IgD-negative memory B cell (primary cell): ENCODE data around the gene ULK3. TPM values are rescaled to one million over a fixed set of nuclear protein-coding genes. Genes with fewer than 3 reads are reported as not detected.

Experiments
- H3K27ac Mint-ChIP-seq, 3 donors: one replicate each; pipeline ENCODE4 v1.8.0; 2020 to 2022; ENCODE audit warnings: mild to moderate bottlenecking in 3 of 3, mixed read lengths in 3 of 3, moderate library complexity in 1 of 3
- H3K27me3 Mint-ChIP-seq: one replicate; pipeline ENCODE4 v1.8.0; 2021; ENCODE audit warnings: mixed read lengths
- H3K36me3 Mint-ChIP-seq: one replicate; pipeline ENCODE4 v1.8.0; 2020; ENCODE audit warnings: mild to moderate bottlenecking, mixed read lengths
- H3K4me1 Mint-ChIP-seq, 3 donors: one replicate each; pipeline ENCODE4 v1.8.0; 2020 to 2022; ENCODE audit warnings: mixed read lengths in 3 of 3, mild to moderate bottlenecking in 1 of 3
- H3K4me3 Mint-ChIP-seq, 4 donors: one replicate each; pipeline ENCODE4 v1.8.0; 2020 to 2022; ENCODE audit warnings: mild to moderate bottlenecking in 4 of 4, mixed read lengths in 4 of 4, moderate library complexity in 3 of 4
- H3K9me3 Mint-ChIP-seq, 3 donors: one replicate each; pipeline ENCODE4 v1.8.0; 2020 to 2021; ENCODE audit warnings: mixed read lengths in 3 of 3, mild to moderate bottlenecking in 1 of 3
- polyA plus RNA-seq: library from polyadenylated mRNA; unstranded; fragments of 300-500 nt; fragmentation: Illumina TruSeq; gene quantifications from one replicate; pipeline ENCODE4 v1.2.3, GENCODE V29; 2021

The ULK3 gene
- polyA plus RNA-seq, 1 donor from 2014 or later, result 25.2 TPM

- H3K36me3 Mint-ChIP-seq, result peaks cover 3% of the 10 kb centered on the region
- H3K27me3 Mint-ChIP-seq, result no peaks in the 10 kb centered on the region
- H3K9me3 Mint-ChIP-seq, result peaks cover 0 to under 1% (median 0%) of the 10 kb centered on the region in 3 donors
- H3K27ac Mint-ChIP-seq, result peak within 1 kb of the TSS; percentile 75 to 97 (median 95)
- H3K4me3 Mint-ChIP-seq, result peak within 1 kb of the TSS; percentile 89 to 98 (median 96)
- H3K4me1 Mint-ChIP-seq, result peaks cover 28 to 32% (median 30%) of the 10 kb centered on the region in 3 donors
Measured at GRCh38 chr15:74873036-74873755, 30.2 kb upstream of the ULK3 start, which contains the start of gene SCAMP2. TSS of gene SCAMP2 (minus strand) at chr15:74873365. CDS start at chr15:74873255, 110 bp downstream.

DNA sequence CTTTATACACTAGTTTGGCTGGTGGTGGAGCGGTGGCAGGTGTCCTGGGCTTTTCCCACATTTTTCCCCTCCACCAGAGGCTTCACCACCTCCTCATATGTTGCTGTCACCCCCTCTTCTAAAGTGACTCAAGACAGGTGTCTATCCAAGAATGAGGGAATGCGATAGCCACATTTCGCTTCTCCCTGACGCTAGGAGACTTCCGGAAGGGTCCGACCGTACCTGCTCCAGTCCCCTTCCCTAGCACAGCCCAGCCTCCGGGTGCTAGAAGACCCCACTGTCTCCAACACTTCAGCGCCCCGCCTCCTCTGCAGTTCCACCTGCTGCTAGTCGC, 29.7 kb upstream of the ULK3 start:
- H3K27ac Mint-ChIP-seq, result peak overlapping the region; percentile 75 to 97 (median 95)
- peaks cover 31 to 37% (median 36%) of the 10 kb centered on the region in 3 donors for H3K4me1 Mint-ChIP-seq
- no peaks in the 10 kb centered on the region for H3K27me3 Mint-ChIP-seq
- H3K9me3 Mint-ChIP-seq, result peaks cover 0 to 2% (median 0%) of the 10 kb centered on the region in 3 donors
- peak overlapping the region; percentile 89 to 98 (median 96) for H3K4me3 Mint-ChIP-seq
- H3K36me3 Mint-ChIP-seq, result peaks cover 4% of the 10 kb centered on the region

DNA sequence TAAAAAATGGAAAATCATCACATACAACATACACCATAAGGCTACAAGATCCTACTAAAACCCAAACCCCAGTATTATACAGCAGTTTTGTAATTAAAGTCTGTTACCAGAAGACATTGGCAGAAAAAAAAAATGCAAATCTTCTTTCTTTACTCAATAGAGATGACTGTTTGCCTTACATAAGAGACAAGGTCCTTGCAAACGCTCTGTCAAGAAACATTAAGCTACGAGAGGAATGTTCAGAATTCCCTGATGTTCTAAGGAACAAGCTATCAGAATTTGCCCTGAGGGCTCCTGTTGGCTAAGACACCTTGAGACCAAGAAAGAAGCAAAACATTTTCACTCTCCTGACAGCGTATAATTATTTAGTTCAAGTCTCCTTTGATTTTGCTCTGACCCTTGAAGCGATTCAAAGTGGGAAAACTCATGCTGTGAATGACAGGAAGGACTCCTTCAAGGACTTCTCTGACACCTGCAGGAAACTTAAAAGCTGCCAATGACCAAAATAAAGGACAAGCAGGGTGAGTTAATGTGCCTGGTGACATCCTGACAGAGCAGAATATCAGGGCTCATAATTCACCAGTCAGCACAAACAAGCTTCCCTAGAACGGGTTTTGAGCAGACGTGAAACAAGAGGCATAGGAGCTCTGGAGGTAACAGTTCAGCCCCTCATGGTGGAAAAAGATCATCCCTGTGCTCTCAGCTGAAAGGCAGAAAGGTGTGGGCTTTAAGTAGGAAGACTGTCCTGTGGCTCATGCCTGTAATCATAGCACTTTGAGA, 27.7 kb upstream of the ULK3 start:
- H3K36me3 Mint-ChIP-seq, result peaks cover 4% of the 10 kb centered on the region
- peak overlapping the region; percentile 83 to 92 (median 86) for H3K27ac Mint-ChIP-seq
- no peaks in the 10 kb centered on the region for H3K27me3 Mint-ChIP-seq
- H3K9me3 Mint-ChIP-seq, result peaks cover 0 to 2% (median 0%) of the 10 kb centered on the region in 3 donors
- H3K4me3 Mint-ChIP-seq, result peak overlapping the region; percentile 84 to 96 (median 90)
- peaks cover 37 to 53% (median 52%) of the 10 kb centered on the region in 3 donors for H3K4me1 Mint-ChIP-seq

DNA sequence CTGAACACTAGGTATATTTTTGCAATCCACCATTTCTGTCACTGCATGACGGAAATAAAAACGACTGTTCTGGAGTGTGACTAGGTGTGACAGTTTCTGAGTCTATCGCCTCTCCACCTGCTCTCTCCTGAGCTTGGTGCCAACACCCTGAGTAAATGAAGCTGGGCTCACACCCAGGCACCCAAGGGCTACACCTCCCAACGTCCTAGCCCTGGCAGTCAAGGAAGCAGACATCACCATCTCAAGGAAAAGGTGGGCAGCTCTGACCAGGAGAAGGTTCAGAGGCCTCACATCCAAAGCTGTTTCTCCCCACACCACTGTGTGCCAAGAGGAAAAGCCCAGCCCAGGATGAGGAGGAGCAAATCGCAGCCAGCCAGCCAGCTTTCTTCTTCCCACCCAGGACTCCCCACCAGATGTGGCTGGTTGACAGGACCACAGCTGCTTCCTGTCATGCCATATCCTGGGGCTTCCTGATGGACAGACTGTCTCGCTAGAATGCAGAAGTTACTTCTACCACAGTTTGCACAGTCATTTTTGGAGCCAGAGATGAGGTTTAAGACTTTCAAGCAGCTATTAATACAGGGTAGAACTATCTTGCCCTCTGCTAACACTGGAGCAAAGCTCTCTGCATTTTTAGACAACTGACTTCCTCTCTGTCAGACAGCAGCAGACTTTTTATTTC, 26.9 kb upstream of the ULK3 start:
- Mint-ChIP-seq H3K4me3 (peak overlapping the region; percentile 84 to 96 (median 90)), H3K9me3 (peaks cover 0 to 2% (median 0%) of the 10 kb centered on the region in 3 donors), H3K27ac (peak overlapping the region; percentile 83 to 92 (median 86)), H3K27me3 (no peaks in the 10 kb centered on the region), H3K36me3 (peaks cover 4% of the 10 kb centered on the region), H3K4me1 (peaks cover 37 to 57% (median 56%) of the 10 kb centered on the region in 3 donors)

DNA sequence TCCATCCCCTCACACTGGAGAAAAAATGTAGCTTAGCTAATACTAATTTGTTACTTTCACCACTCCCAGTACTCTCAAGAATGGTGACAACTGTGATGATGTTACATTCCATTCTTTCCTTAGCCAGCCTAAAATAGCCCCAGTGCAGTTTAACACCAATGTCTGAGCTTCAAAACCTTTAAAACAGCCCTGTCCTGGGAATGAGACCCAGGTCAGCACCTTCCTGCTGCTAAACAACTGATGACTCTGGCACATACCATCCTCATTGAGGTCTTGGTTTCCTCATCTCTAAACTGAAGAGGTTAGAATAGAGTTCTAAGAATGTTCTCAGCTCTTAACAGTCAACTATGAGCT, 26.4 kb upstream of the ULK3 start:
- H3K4me3 Mint-ChIP-seq, result peak overlapping the region in 3 of 4 donors; percentile 86 to 96 (median 93)

GRCh38 chr15:74868059-74868458, 25.1 kb upstream of the ULK3 start:
- Mint-ChIP-seq H3K4me1 (peaks cover 47 to 64% (median 63%) of the 10 kb centered on the region in 3 donors), H3K4me3 (peak overlapping the region; percentile 10 to 92 (median 54)), H3K36me3 (peaks cover 5% of the 10 kb centered on the region)

More for the DNA sequence above, 26.4 kb upstream of the ULK3 start:
- H3K27me3 Mint-ChIP-seq, result no peaks in the 10 kb centered on the region
- peaks cover 4% of the 10 kb centered on the region for H3K36me3 Mint-ChIP-seq
- H3K9me3 Mint-ChIP-seq, result peaks cover 0 to 2% (median 0%) of the 10 kb centered on the region in 3 donors
- H3K27ac Mint-ChIP-seq, result peak overlapping the region; percentile 83 to 92 (median 86)
- peaks cover 40 to 60% (median 58%) of the 10 kb centered on the region in 3 donors for H3K4me1 Mint-ChIP-seq

DNA sequence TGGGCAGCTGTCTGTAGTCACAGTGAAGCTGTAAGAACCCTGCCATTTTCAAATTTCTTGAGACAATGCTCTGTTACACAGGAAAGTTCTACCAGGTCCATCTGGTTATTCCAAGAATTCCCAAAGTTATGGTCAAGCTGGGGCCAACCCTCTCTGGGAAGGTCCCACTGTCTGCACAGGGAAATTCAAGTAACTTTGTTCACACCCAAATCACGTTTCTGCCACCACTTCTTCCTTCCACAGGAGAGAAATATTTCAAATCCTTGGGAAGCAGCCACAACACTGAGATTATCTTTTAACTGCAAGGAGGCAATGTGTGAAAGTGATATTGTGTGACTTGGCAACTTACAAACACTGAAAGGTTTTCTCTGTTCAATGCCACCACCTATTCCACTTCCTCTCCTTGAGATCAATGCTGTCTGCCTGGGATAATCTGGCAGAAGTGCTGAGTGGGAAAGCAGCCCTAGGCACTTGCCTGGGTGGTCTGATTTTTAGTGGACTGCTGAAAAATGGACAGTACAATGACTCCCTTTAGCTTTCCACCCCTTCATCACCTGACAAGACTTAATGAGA, 24.6 kb upstream of the ULK3 start:
- Mint-ChIP-seq H3K36me3 (peaks cover 5% of the 10 kb centered on the region), H3K4me1 (peaks cover 42 to 61% (median 60%) of the 10 kb centered on the region in 3 donors), H3K27me3 (no peaks in the 10 kb centered on the region), H3K27ac (peak overlapping the region; percentile 22 to 70 (median 67)), H3K4me3 (peak overlapping the region in 3 of 4 donors; percentile 31 to 84 (median 77)), H3K9me3 (peaks cover 0 to 2% (median 0%) of the 10 kb centered on the region in 3 donors)

More at GRCh38 chr15:74868059-74868458, 25.1 kb upstream of the ULK3 start:
- Mint-ChIP-seq H3K27me3 (no peaks in the 10 kb centered on the region), H3K9me3 (peaks cover 0 to 2% (median 0%) of the 10 kb centered on the region in 3 donors), H3K27ac (peak overlapping the region; percentile 18 to 70 (median 67))

GRCh38 chr15:74866090-74866489, 23.1 kb upstream of the ULK3 start:
- Mint-ChIP-seq H3K9me3 (peaks cover 0 to 2% (median 0%) of the 10 kb centered on the region in 3 donors), H3K27ac (peak overlapping the region in 1 of 3 donors; percentile 25), H3K4me3 (peak overlapping the region in 3 of 4 donors; percentile 15 to 90 (median 51)), H3K4me1 (peaks cover 40 to 61% (median 60%) of the 10 kb centered on the region in 3 donors), H3K27me3 (no peaks in the 10 kb centered on the region), H3K36me3 (peaks cover 5% of the 10 kb centered on the region)

DNA sequence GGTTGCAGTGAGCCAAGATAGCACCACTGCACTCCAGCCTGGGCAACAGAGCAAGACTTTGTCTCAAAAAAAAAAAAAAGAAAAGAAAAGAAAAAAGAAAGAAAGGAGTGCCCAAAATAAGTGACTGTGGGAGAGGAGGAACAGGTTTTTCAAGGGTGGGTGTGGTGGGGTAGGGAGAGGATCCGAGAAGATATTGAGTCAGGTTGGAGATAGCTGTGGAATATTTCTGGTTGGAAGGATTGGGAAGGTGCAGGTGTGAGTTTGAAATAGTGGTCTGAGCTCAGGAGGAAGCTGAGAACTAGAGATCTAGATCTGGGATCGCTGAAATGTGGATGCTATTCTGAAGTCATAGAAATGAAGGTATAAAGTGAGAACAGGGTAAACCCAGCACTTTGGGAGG, 22.4 kb upstream of the ULK3 start:
- Mint-ChIP-seq H3K27ac (peak overlapping the region in 1 of 3 donors; percentile 33), H3K36me3 (peaks cover 5% of the 10 kb centered on the region), H3K27me3 (no peaks in the 10 kb centered on the region), H3K4me1 (peaks cover 33 to 55% (median 52%) of the 10 kb centered on the region in 3 donors), H3K9me3 (peaks cover 0 to 2% (median 0%) of the 10 kb centered on the region in 3 donors), H3K4me3 (peak overlapping the region in 3 of 4 donors; percentile 19 to 58 (median 53))

DNA sequence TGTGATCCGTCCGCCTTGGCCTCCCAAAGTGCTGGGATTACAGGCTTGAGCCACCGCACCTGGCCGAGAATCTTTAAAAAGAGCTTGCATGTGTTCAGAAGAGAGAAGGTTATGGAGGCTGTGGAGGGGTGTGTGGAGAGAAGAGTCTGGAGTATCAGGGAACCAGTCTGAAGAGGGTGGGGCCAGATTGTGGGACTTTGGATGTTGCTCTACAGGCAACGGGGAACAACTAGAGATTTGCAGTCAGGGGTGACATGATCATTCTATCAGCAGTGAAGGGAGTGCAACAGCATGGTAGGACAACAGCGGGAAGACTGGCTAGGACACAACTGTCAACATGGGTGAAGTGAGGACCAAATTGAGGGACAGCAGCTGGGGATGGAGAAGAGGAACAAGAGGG, 21.3 kb upstream of the ULK3 start:
- Mint-ChIP-seq H3K27me3 (no peaks in the 10 kb centered on the region), H3K36me3 (peaks cover 5% of the 10 kb centered on the region), H3K9me3 (peaks cover 0 to 2% (median 0%) of the 10 kb centered on the region in 3 donors), H3K4me1 (peaks cover 25 to 52% (median 47%) of the 10 kb centered on the region in 3 donors), H3K27ac (no peak overlapping the region), H3K4me3 (no peak overlapping the region)

GRCh38 chr15:74863239-74864056, 20.5 kb upstream of the ULK3 start:
- peaks cover 29 to 53% (median 50%) of the 10 kb centered on the region in 3 donors for H3K4me1 Mint-ChIP-seq
- peaks cover 0 to 2% (median 0%) of the 10 kb centered on the region in 3 donors for H3K9me3 Mint-ChIP-seq
- H3K27me3 Mint-ChIP-seq, result no peaks in the 10 kb centered on the region
- H3K4me3 Mint-ChIP-seq, result no peak overlapping the region
- H3K27ac Mint-ChIP-seq, result peak overlapping the region in 2 of 3 donors; percentile 16 to 50
- H3K36me3 Mint-ChIP-seq, result peaks cover 6% of the 10 kb centered on the region

- H3K4me3 Mint-ChIP-seq, result peak overlapping the region; percentile 44 to 90 (median 66)
- H3K36me3 Mint-ChIP-seq, result peaks cover 2% of the 10 kb centered on the region
- peaks cover 30 to 41% (median 37%) of the 10 kb centered on the region in 3 donors for H3K4me1 Mint-ChIP-seq
- H3K9me3 Mint-ChIP-seq, result no peaks in the 10 kb centered on the region
- H3K27me3 Mint-ChIP-seq, result no peaks in the 10 kb centered on the region
- peak overlapping the region; percentile 33 to 95 (median 84) for H3K27ac Mint-ChIP-seq
Measured at GRCh38 chr15:74858369-74858740, 15.4 kb upstream of the ULK3 start.

DNA sequence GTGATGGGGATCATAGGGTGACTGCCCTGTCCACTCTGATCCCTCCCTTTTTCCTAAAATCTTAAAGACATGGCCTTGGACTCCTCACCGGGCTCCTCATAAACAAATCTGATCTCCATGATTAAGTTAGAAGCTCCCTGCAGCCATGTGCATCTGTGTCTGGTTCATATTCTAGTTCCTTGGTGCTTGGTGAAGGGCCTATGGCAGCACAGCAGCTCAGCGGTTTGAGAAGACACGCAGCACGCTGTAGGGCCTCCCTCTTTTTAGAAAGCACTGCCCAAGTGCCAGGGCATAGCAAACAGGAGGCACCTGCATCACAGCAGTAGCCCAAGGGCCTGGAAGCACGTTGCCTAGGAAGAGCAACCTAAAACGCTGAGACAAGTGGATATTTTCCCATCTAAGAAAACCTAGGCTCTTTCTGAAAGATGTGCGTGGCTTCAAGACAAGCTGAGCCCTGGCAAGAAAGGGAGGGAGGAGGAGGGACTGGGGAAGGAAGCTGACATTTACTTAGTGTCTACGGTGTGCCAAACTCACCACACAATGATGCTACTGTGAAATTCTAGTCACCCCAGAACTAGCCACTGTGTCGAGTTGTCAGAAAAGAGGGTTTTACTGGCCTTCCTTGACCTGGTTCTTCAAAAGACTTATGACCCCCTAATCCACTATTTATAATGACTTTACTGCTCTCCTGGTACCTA, 14.9 kb upstream of the ULK3 start:
- Mint-ChIP-seq H3K4me3 (peak overlapping the region; percentile 13 to 90 (median 66)), H3K9me3 (no peaks in the 10 kb centered on the region), H3K27me3 (no peaks in the 10 kb centered on the region), H3K27ac (peak overlapping the region; percentile 33 to 95 (median 84)), H3K4me1 (peaks cover 30 to 41% (median 37%) of the 10 kb centered on the region in 3 donors), H3K36me3 (peaks cover 2% of the 10 kb centered on the region)
